ENCODE measurements around the gene CHST6.
A peak's percentile ranks its signal among the peaks of the same experiment; 100 is the strongest.

The CHST6 gene

DNA sequence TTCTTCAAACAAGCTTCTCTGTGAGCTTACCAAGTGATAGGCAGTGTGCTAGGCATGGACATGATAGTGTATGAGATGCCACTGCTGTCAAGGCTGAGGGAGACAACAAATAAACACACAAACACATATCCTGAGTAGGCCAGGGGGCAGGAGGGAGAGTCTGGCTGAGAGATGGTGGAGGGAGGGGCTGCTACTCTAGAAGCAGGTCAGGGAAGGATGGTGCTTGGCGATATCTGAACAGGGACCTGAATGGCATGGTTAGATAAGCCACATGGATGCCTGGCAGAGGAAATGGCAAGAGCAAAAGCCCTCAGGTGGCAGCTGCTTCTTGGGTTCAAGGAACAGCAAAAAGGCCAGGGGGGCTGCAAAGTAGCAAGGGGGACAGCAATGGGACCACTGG lies 8.6 kb upstream of the CHST6 start:
- no peak for DNase-seq

DNA sequence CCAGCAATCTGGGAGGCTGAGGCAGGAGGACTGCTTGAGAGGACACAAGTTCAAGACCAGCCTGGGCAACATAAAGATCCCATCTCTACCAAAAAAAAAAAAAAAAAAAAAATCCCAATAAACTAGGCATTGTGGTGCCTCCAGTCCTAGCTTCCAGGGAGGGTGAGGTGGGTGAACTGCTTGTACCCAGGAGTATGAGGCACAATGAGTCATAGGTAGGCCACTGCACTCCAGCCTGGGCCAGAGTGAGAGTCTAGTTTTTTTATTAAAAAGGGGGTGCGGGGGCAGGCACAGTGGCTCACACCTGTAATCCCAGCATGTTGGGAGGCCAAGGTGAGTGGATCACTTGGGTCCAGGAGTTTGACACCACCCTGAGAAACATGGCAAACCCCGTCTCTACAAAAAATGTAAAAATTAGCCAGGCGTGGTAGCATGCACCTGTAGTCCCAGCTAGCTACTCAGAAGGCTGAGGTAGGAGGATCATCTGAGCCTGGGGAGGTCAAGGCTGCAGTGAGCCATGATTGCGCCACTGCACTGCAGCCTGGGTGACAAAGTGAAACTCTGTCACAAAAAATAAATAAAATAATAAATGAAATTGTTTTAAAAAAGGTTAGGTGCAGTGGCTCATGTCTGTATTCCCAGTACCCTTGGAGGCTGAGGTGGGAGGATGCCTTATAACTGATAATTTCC lies 7.8 kb upstream of the CHST6 start:
- no peak for DNase-seq

DNA sequence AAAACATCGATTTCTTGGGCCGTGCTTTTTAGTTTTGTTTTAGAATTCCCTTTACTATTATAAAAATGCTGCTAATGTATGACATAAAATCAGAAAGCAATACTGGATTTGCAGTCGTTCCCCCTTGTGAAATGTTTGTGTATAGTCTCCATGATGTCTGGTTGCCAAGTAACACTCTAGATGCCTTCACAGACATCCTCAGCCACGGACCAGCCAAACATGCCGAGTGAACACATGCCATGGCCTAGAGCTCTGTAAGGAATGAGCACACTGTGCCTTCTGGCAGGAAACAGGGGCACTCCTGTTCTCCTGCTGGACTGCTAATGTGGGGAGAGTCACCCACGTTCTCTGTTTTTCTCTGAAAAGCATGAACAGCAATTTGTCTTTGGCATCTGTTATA lies 6.6 kb upstream of the CHST6 start:
- DNase-seq, result peak in 10 of 56 donors; percentile 8 to 44 (median 13)

DNA sequence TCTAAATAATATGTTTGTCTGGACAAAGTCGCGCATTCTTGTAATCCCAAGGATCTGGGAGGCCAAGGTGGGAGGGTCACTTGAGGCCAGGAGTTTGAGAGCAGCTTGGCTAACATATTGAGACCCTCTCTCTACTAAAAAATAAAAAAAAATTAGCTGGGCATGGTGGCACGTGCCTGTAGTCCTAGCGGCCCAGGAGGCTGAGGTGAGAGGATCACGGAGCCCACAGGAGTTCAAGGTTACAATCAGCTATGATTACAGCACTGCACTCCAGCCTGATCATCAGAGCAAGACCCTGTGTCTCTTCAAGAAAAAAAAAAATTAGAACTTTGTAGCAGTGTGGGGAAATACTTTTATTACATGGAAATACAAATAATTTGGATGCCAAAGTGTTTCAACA lies 6.1 kb upstream of the CHST6 start:
- DNase-seq, result no peak

DNA sequence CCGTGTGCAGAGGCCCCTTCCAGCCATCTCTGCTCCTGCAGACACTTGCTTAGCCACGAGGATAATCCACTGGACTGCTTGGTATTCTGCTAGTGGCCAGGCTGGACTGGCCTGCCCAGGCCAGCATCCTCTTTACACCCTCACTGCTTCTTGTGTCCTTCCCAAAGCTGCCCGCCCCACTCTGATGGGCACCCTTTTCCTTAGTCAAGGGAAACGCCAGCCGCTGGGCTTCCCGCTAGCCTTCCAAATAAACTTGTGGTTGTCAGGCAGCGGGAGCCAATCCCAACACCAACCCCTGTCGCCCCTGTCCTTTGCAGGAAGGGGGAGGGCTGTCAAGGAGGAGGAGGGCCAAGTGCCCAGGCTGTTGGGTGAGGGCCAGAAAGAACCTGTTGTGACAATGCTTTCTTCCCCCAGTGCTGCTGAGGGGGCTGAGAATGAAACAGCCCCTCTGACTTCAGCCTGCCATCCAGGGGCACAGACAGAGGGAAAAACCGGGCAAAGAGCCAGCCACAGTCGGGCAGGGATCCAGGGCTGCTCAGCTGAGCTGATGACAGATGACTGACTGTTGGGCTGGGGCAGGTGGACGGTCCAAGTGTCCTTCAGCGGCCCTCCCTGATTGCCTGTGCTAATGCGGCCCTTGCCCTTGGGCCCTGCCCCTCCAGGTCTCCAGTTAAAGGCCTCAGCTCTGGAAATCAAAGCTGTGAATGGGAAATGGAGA lies 3.5 kb upstream of the CHST6 start:
- DNase-seq, result peak in 49 of 56 donors; percentile 12 to 87 (median 61)

DNA sequence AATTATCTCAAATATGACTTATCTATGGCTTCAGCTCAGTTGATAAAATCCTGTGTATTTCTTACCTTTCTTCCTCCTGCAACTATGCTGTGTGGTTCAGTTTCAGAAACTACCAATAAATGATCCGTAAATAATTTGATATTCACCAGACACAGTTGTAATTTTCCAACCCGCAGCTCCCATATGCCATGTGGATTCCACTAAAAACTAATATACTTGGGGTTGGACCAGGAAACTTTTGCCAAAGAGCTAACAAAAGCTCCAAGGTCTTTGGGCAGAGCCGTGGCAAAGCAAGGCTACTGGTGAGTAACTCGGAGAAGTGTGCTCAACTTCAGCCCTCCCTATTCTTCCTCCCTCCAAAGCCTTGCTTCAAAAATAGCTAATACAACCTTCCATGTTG lies 2.3 kb upstream of the CHST6 start:
- DNase-seq, result peak in 1 of 56 donors; percentile 7

DNA sequence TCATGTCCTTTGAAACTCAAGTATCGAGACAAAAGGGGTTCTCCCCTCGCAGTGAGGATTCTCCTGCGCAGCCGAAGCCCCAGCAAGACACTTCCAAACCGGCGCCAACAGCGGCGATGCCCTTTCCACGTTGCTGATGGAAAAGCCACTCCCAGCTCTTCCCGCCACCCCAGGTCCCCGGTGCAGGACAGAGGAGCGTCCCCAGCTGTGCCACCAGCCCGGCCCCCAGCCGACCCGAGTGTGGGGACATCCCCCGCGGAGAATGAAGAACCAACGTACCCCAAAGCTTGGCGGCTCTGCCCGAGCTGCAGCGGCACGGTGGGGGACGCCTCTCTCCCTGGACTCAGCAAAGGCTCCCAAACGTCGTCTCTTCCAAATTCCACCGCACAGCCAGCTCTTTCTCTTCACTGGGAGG lies 573 bp downstream of the CHST6 start:
- peak in 23 of 56 donors; percentile 4 to 68 (median 41) for DNase-seq

DNA sequence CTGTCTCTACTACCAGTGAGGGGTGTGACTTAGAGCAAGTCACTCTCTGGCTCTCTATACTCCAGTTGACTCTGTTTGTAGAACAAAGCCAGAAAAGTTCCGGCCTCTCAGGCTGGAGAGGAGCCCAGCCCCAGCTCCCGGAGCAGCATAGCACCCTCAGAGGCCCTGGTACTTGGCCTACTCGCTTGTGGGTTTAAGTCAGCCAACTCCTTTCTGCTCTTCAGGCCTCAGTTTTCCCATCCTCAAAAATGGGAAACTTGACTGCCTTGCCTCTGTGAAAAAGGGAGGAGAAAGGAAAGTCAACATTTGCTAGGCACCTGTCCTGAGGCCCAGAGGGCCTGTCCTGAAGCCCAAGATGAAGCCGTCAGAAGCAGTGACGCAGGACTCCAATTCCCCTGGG lies 1.1 kb downstream of the CHST6 start:
- peak in 9 of 56 donors; percentile 6 to 37 (median 24) for DNase-seq

DNA sequence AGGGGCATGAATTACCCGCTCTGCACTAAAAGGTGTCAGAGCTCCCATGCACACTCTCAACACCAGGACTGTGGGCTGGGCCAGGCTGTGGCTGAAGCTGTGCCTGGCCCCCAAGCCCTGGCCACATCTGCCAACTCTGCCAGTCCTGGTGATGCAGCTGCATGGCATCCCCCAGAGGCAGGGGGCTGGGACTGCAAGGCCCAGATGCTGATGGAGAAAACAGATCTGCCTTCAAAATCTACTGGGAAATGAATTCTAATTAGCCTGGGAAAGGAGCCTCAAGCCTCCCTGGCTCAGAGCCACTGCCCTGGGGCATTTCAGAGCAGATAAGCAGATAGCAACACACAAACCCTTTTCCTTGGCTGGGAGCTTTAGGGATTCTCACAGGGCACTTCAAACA lies 3.4 kb downstream of the CHST6 start:
- DNase-seq, result peak in 52 of 56 donors; percentile 15 to 87 (median 64)

DNA sequence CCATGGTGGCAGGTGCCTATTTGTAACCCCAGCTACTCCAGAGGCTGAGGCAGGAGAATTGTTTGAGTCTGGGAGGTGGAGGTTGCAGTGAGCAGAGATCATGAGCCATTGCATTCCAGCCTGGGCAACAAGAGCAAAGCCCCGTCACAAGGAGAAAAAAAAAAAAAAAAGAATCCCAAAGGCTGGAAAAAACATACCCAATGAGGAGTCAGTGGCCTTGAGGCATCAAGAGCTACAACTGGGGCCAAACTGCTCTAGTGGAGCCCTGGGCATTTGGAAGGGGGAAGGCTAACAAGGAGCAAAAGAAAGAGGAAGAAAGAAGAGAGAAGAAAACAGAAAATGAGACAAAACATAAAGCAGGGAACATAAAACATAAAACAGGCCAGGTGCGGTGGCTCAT lies 6.9 kb downstream of the CHST6 start:
- DNase-seq, result no peak

DNA sequence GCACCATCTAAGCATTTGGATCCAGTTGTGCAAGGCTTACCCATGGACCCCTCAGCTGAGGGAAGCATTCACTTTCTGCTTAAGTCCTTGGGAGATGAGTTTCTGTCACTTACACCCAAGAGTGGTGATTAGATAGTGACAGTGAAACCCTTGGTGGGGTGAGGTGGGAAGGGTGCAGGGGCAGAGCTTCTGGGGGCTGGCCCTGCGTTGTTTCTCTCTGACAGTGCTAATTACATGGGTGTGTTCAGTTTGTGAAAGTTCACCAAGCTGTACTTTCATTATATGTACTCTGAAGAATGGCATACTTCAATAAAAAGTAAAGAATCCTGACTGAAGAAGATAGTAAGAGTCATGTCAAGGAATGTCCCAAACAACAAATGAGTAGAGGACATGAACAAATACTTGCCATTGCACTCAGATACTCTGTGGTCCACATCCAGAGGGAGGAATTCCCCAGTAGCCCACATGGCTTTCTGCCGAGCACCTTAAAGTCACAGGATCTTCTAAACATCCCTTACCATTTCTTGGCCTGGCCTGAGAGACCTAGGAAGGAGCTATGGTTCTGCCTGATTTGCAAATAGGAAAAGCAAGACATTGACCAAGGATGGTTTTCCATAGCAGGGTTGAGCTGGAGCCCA lies 8.4 kb downstream of the CHST6 start:
- no peak for DNase-seq

DNA sequence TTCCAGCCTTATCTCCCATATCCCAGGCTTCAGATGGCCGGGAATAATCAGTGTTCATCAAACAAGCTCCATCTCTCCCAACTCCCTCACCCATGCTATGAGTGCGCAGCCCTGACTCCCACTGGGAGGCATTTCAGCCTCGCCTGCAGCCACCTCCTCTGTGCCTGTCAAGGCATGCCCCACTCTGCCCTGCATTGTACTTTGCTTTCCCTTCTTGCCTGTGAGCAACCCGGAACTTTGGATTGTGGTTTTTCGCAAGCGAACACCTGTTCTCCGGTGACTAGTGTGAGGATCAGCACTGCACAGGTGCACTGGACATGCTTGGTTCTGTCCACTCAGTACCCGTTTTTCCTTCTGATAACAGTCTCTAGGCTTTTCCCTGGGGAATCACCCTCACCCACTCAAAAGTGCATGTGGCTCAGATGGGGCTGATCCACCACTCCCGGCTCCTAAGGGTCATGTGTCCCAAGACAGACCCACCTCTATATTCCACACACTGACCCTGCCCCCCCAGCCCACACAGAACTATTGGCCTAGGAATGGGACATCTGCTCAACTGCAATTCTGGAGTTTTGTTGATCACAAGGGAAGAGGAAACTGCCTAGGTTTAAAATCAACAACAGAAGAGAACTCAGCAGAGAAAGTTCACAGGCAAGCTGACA lies 9.1 kb downstream of the CHST6 start:
- DNase-seq, result no peak

DNA sequence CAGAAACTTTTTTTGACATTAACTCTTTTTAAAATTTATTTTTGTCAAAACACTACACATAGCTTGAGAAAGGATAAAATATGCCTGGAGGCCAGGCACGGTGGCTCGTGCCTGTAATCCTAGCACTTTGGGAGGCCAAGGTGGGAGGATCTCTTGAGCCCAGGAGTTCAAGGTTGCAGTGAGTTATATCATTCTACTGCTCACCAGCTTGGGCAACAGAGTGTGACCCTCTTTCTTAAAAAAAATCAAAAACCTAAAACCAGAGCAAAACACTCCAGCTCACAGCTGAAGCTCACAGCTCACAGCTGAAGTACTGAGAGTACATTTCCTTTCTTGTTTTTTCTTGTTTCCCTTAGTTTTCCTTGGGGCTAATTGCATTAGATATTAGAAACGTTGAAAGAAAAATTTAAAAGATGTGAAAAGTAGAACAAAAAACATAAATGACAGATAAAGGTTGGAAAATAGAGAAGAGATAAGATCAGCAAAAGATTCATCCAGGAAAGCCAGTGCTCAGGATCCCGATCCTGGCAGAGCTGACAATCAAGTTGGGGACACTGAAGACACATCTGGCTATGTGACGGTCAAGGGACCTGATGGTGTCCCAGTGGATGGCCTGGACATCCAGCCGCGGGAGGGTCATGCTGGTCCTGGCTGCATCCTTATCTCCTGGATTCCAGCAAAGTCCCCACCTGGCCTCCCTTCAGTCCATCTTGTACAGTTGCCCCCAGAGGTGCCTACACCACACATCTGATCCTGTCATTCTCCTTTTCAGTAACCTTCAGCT lies 9.8 kb downstream of the CHST6 start:
- DNase-seq, result no peak

DNA sequence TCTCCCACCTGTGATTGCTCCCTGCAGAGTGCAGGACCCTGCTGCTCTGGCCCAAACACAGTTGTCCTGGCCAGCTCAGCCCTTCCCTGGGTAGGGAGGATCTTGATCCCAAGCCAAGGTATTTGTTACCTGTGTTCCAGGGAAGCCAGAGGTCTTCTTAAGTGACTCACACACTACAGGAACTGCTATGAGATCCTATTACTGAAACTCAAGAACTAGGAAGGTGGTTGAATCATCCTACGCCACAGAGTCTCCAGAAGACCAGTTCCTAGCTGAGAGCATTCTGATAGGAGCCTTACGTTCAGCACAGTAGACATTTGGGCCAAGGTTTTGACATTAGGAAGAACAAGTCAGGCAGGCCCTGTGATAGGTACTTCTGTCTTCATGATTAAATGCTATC lies 12.0 kb downstream of the CHST6 start:
- no peak for DNase-seq

DNA sequence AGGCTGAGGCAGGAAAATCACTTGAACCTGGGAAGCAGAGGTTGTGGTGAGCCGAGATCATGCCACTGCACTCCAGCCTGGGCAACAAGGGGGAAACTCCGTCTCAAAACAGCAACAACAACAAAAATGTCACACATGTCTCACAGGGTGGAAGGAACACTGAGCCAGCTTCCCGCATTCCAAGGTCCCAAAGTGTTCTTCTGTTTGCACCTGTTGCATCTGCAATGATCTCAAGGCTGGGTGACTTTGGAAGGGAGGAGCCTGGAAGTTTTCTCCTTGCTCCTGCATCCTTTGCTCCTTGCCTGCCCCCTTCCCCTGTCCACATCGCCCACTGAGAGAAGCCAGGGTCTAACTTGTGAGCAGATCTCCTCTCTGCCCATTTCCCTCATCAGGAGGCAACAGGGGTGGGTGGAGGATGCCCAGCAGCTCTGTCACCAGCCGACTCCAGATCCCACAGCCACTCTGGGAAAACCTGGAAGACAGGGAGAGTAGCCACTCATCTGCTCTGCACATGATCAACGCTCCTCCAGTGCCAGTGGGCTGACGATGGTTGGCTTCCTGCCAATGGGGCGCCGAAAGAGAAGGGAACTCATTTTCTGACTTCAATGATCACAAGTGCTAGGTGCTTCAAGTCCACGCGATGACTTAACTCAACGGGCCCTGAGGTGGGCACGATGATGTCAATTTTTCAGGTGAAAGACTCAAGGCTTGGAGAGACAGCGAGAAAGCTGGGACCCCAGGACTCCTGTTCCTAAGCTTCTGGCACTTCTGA lies 12.6 kb downstream of the CHST6 start:
- DNase-seq, result peak in 2 of 56 donors; percentile 4 to 24

DNA sequence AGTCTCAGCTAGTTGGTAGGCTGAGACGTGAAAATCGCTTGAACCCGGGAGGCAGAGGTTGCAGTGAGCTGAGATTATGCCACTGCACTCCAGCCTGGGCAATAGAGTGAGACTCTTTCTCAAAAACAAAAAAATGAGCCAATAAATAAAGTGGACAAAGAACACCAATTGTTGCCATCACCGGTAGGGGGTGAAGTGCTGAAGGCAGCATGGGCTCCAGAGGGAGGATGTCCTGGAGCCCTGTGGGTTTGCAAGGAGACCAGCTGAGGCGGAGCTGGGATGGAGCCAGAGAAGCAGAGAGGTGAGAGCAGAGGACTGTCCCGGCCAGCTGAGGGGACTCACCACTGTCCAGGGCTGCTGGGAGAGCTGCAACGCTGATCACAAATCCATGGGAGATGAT lies 13.8 kb downstream of the CHST6 start:
- no peak for DNase-seq

DNA sequence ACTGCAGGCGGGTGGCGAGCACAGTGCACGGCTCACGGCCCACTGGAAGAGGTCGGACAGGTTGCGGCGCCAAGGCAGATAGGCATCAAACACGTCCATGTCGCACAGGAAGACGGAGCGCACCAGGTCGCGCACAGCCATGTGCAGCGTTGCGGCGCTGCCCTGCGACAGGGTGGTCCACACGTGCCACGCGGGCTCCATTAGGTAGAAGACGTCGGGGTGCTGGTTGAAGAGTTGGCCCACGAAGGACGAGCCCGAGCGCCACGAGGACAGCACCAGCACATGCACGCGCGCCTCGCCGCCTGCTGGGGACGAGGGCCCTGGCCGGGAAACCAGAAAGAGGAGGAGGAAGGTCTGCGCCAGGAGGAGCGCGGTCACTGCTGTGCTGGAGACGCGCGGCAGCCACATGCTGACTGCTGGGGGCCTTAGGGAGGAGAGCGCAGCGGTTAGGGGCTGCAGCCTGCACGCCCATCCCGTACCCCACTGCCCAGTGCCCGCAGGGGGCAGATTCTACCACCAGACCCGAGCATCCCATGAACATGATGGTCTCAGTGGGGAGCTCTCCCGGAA lies 15.7 kb downstream of the CHST6 start:
- no peak for DNase-seq

DNA sequence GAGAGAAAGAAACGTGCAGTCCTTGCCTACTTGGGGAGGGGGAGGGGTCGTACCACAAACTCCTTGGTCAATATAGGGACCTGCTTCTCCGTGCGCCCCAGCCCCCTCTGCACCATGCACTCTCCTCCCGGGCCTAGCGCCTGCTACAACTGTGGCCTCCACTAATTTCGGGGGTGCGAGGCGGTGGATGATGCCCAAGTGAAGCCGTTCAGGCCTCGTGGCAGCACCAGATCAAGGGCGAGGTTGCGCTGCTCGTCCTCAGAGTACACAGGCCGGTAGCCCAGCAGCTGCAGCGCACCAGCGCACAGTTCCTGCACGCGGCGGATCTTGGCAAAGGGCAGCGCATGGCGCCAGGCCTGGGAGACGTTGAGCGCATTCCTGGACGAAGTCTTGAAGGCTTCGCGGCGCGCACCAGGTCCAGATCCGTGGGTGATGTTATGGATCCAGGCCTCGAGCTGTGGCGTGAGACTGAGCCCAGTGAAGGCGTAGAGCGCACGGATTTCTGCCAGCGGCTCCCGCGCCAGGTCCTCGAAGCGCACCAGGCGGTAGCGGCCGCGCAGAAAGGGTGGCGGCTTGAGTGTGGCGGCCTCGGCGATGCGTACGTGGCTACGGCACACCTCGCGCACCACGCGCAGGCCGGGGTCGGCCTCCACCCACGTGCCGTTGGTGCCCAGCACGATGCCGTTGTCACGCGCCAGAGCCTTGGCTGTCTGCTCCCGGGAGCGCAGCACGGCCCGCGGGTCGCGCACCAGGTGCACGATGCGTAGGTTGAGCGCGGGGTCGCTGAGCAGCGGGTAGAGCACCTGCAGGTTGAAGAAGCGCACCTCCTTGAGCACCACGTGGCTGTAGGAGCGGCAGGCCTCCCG lies 16.5 kb downstream of the CHST6 start:
- no peak for DNase-seq

Data from nucleus accumbens (tissue), 56 donors.